GM19193 (cell line): ENCODE measurements around the gene NFIB.

Experiments used
- POLR2A ChIP-seq: IDR thresholded peaks from 4 replicates; pipeline ENCODE4 v1.6.1; 2011; ENCODE audit not compliant: insufficient read depth, insufficient read length; ENCODE audit errors: extremely low read depth

Gene NFIB

DNA sequence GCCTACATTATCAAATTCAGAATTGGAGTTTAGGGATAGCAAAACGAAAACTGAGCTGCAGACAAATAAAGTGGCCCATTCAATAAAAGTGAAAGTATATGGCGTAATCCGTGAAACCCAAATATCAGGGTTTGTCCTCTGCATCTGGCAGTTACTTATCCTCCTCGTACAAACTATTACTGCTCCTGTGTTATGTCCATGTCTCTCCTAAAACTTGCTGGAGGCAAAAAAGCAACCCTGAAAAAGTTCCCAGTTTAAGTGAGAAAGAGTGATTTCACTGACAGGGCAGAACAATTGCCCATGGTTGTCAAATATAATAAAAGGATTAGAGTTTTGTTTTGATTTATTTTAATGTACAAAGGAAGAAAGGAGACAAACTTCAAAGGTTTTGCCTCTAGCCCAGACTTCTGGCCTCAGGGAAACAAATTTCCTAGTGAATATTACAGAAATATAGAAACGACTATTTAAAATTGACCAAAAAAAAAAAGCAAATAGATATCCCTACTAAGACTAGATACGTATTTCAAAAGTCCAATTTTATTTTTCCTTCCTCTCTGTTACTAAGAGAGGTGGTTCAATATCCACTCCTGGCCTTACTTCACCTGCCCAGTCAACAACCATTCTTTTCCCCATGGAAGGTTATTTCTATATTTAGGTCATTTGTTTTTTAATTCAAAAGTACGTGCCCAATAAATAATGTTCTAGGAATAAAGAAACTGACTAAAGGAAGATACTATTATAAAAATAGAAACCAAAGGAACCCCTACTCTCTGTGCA lies 50.0 kb downstream of the NFIB start:
- TF ChIP-seq POLR2A: no peak

DNA sequence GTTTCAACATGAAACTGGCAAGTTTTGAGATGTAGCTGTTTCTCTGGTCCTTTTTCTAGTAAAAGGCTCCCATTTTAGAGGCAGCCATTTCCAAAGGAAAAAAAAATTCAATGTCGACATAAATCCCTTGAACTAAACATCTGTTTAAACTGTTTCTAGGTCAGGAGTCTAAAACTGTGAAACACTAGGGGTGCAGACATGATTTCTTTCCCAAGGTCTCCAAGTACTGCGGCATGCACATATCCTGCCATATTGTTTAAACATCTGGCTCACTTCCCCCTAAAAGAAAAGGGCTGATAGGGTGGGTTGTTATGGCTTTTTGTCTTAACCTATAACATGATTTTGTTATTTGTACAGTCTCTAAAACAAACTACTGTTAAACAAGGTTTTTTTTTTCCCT lies 51.1 kb downstream of the NFIB start:
- no peak for TF ChIP-seq POLR2A

DNA sequence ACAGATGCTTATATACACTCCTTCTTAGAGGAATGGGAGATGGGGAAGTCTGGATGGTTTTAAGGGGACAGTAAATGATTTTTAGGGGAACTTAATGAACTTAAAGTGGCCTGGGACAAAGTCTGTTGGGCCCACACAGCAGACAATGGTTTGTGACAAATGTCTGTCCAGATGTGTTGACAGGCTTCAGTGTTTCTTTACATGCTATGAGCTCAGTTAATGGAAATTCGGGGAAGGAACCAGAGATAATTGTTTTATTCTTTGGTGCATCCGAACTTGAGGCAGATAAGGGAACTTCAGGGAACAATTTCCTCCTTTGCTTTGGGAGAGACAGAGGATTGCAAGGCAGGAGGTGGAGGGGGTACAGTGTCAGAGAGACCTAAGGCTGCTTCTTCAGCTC lies 52.3 kb downstream of the NFIB start:
- no peak for TF ChIP-seq POLR2A

DNA sequence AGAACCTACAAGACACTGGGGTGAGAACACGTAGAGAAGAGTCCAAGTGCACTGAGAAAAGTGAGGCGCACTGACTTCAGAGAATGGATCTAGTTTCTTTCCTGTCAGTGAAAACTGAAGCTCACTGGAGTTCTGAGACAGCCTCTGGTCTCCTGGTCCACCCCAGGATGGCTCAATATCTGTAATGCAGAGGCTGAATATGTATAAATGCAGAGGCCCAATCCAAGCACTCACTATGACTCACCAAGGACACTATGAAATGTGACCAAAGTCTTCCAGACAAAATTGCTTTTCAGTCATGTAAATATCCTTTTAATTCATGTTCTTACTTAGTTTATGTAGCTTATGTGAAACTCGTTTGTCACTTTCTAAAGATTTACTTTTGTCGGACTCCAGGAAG lies 53.8 kb downstream of the NFIB start:
- TF ChIP-seq POLR2A: no peak

DNA sequence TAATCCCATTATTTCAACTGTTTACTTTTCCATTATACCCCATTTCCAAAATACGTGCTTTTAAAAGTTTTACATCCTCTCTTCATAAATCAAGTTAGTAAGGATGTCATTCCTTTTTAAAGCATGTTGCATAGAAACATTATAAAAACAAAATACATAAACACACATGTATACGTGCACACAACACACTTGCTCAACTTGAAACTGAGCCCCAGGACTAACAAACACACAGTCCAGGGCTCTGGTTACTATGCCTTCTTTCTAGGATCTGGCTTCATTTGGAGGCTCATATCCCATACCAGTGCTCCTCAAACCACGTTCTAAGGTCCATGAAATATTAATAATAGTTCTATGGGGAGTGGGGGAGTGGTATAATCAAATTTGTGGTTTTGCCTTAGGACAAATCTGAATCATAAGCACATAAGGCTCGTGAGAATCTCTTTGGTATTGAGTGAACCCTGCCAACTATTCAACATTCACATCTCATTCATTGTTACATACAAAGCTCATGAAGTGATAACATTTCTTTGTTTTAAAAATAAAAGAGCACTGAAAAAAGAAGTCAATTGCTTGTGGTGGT lies 55.2 kb downstream of the NFIB start:
- no peak for TF ChIP-seq POLR2A

DNA sequence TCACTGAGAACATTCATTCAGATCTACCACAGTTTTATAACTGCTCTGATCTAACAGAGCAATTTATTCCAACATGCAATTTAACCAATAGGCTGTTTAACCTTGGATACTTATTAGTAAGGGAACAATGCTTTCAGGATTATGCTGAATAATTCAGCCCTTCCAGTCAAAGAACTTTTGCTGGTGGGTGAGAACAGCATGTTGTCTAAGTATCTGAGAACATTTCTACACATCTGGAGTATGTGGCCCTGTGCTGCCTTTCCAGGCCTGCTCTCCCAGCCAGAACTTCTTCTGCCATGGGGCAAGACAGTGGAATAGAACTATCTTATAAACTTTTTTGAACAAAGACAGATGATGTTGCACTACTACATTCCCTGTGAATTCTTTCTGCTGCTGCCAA lies 55.8 kb downstream of the NFIB start:
- no peak for TF ChIP-seq POLR2A

DNA sequence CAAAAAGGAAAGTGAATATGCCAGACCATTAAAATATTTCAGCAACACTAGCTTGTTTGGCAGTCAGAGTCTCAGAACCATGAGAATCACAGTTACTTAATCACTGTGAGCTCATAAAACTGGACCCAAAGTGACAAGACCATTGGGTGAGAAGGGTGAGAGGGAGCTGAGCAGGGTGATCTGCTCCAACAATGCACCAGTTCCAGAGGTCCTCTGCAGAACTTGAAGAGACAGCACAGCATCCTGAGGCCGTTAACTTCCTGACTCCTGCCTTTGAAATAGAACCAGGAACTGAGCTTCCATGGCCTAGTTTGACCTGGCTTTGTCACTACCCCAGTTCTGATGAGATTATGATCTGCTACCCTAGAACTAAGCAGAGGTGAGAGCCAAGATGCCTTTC lies 57.4 kb downstream of the NFIB start:
- no peak for TF ChIP-seq POLR2A

DNA sequence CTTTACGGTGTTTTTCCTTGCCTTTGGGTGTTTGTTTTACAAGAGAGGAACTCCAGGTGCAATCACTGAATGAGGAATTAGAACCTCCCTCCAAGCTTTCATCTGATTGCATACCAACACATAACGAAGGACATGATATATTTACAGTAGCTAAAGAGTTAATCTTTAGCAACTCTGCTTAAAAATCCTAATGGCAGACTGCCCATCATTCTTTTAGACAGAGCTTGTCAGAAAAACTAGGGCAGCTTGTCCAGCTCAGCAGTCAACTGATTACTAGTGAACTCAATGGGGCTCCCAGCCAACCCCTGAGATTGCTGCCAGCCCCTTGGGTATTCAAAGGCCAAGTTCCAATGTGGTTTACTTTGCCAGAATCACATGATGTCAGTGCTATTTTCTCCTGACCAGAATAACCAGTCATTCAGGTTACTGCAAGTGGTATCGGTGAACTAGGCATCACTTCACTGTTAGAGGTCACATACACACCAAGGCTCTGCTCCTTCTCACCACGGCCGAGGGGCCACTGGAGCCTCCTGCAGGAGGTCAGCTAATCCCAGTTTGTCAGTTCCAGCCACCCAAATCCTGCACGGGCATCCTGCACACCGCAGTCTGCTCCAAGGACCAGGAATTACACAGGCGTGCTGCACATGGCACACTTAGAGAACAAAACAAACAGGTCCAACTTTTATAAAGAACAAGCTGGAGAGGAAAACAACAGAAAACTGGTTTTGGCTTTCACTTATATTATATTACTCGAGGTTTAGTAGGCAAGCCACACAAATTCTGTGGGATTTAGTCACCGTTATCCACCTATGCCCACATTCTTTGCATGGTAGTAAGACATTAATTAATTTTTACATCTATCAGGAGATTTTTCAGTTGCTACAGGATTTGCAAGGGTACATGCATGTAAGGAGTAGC lies 62.5 kb downstream of the NFIB start:
- TF ChIP-seq POLR2A: no peak

DNA sequence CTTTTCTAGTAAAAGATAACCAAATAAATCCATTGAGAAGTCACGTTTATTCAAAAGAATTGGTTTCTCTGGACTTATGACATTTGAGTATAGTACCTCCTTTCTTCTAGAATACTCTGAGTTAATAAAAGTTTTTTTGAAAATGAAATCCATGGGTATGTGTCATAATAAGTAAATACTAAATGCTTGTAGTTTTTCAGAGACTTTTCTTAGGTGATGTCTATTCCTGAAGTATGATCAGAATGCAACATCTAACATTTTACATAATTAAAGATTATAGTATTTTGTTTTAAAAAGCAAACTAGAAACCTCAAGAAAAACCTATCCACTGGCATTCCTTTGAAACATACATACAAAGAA lies 63.2 kb downstream of the NFIB start:
- no peak for TF ChIP-seq POLR2A

DNA sequence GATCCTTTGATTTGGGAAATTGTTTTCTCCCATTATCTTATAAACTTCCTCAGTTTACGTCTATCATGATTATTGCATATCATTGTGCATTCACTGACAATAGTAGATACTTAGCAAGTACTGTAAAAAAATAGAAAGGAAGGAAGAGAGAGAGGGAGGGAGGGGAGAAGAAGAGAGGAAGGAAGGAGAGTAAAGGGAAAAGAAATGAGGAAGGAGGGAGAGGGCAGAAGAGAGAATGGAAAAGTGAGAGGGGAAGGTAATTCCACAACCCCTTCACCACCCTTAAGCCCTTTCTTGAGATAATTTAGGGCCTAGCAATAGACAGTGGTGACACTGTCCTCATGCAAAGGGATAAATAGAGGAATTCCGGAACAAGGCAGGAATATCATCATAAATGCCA lies 64.4 kb downstream of the NFIB start:
- no peak for TF ChIP-seq POLR2A

DNA sequence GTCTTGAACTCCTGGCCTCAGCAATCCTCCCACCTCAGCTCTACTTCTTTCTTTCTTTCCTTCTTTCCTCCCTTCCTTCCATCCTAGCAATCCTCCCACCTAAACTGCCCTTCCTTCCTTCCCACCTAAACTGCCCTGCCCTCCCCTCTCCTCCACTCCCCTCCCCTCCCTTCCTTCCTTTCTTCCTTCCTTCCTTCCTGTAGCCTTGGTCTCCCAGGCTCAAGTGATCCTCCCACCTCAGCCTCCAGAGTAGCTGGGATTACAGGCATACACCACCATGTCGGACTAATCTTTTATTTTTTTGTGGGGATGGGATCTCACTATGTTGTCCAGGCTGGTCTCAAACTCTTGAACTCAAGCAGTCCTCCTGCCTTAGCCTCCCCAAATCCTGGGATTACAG lies 65.8 kb downstream of the NFIB start:
- TF ChIP-seq POLR2A: no peak

DNA sequence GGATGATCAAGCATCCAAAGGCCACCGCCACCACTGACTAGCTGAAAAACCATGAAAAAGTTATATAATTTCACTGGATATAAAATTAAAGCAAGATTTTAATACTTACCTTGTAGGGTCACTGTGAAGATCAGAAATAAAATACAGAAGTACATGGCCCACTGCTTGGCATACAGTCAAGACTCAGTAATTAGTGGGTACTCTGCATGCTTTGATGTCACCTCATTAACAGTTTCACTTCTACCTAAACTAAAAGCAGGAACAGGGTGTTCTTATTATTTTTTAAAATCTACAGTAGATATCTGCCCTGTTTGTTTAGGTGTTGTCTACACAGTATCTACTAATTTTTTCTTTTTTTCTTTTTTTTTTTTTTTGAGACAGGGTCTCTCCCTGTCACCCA lies 66.4 kb downstream of the NFIB start:
- TF ChIP-seq POLR2A: no peak

DNA sequence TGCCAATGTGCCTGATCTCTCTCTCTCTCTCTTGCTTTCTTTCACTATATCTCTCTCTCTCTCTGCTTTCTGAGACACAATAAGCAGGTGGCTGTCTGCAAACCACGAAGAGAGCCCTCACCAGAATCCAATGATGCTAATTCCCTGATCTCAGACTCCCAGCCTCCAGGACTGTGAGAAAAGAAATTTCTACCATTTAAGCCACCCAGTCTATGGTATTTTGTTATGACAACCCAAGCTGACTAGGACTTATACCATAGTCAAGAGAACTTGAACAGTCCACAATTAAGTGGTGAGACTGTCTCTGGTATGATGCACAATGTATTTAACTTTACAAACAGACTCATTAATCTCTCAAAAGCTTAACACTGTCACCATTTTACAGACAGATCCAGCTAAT lies 67.0 kb downstream of the NFIB start:
- no peak for TF ChIP-seq POLR2A

DNA sequence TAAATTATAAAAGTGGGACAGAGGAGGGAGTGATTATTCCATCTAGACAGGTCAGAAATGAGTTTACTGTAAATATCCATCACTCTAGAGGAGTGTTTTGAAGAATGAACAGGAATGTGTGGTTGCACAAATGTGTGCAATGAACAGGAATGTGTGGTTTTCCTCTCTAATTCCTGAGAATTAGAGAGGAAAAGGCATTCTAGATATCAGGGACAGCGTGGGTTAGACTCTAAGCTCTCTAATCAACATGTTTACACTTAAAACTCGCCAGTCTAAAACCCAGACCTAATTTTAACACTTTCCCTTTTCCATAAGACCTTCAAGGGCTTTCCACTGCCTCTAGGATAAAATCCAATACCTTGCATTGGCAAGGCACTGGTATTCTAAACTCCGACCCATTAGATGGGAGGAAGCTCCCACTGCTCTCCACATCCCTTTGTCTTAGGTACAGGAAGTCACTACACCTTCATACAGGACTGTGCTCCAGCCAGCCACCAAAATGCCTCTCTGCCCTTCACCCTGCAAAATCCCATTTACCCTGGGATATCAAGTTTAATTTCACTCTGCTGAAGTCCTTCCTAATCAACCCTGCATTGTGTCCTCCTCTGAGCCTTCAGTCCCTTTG lies 67.9 kb downstream of the NFIB start:
- no peak for TF ChIP-seq POLR2A

DNA sequence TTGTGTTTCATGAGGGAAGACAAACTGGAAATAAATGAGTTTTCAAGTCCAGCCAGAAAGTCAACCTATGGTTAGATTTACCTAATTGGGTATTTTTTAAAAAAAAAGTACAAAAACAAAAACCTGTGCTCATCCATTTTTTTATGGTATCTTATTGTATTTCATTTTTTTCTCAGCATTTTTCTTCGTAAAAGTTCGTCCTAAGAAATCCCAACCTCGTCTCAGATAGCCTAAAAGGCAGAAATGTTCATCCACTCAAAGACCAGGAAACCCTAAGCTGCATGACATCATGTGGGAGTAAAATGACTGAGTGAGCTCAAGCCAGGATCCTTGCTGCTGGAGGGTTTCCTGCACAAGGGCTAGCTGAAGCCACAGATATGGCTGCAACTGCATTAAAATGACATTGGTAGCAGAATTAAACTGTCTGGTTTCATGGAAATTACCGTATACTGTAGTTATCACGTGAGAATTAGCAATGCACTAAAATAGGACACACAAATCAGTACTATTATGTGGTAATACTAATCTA lies 70.4 kb downstream of the NFIB start:
- TF ChIP-seq POLR2A: no peak
